HG02884 (cell line): ENCODE results near the gene SNX32.

Experiments used
- ATAC-seq: cut with Tn5 transposase; IDR thresholded peaks from one replicate; pipeline ENCODE4 v1.9.1; 2021; ENCODE audit warnings: mild to moderate bottlenecking, moderate library complexity; ENCODE audit not compliant: unreplicated experiment

SNX32 gene

GRCh38 chr11:65854852-65855837 is 21.4 kb downstream of the SNX32 start:
- no peak for ATAC-seq

GRCh38 chr11:65855927-65856363 is 22.2 kb downstream of the SNX32 start:
- no peak for ATAC-seq

DNA sequence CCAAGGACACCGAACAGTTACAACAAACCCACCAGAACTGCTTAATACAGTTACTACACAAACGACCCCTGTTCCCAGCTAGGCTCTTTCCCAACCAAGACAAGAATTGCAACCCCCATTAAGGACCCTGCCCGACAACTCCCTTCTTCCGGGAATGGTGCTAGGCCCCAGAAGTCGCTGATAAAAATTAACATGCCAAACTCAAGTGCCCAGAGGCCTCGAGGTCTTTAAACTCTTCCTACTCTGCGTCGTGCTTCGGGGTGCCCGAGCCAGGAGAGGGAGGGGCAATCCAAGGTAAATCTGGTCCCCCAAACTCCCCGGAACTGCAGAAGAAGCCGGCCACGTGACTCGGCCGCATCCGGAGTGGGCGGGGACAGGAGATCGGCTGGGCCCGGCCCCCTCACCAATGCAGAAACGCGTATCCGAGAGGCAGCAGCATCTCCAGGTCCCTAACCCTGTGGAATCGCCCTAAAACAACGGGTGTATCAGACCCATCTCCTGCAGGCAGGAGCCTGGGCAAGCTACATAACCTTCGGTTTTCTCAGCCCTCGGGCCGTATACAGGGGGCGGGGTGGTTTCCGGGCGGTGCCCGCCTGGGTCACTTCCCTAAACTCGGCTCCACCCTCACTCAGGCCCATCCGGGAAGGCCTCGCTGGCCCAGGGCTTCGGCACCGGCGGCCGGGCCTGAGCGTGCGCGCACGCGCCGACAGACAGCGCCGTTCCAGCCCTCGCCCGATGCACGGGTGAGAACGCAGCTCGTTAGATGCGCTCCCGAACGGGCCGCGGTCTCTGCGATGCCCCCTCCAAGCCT is 23.1 kb downstream of the SNX32 start:
- ATAC-seq, result no peak

DNA sequence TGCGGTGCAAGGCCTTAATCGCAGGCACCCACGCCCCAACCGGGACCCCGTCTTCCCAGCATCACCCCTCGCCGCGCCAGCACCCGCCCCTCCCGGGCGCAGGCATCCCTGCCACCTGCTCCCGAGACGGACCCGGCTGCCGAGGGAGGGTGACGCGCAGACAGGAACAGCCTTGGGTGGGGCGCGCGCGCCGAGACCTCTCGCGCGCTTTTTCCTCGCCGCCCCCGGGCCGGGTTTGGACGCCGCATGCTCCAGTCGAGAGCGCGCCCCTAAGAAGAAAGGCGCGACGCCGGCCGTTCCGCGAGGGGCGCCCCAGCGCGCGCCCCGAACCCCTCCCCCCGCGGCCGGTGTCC is 23.7 kb downstream of the SNX32 start:
- no peak for ATAC-seq

- ATAC-seq, result peak; percentile 38
Observed at GRCh38 chr11:65857853-65858680, 24.3 kb downstream of the SNX32 start, which contains the start of gene CFL1. Gene CFL1, minus strand, starts transcription at chr11:65858180. Its CDS starts 81 bp downstream, at chr11:65858099.

DNA sequence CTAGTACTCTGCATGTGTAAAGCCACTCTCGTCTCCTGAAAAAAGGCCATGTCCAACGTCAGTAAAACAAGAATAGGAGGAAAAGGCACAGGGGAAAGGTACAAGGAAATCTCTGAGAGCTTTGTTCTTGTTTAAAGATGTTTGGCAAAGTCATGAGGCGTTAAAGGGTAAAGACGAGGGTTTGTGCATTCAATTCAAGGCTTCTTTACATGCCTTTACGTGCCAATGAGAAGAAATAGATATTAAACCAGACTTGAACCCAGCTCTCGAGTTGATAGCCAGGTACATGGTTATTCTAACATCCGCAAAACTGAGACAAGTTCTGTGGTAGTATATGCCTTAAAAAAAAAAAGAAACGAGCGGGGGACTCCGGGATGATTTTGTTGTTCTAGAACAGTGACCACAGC is 24.9 kb downstream of the SNX32 start:
- ATAC-seq, result no peak

- ATAC-seq, result peak; percentile 48
Observed at GRCh38 chr11:65859095-65859811, 25.5 kb downstream of the SNX32 start.

DNA sequence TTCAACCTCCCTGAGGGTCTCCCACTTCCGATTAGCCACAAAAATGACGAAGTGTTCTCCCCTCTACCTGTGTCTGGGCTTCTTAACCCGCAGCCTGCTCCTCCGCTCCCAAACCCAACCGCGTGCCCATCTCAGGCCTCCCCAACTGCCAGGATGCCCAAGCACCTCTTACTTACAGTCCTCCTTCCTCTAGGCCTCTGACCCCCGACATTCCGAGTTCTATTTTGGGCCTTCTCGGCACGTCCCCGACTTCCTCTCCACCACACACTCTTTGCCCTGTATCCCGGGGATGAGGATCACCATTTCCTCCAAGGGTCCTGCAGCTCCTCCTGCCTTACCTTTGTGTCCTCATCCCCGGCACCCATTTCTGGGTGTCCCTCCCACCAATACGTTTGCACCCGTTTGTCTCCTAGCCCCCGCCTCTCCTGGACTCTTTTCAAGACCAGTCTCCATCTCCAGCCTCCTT is 26.1 kb downstream of the SNX32 start:
- no peak for ATAC-seq

DNA sequence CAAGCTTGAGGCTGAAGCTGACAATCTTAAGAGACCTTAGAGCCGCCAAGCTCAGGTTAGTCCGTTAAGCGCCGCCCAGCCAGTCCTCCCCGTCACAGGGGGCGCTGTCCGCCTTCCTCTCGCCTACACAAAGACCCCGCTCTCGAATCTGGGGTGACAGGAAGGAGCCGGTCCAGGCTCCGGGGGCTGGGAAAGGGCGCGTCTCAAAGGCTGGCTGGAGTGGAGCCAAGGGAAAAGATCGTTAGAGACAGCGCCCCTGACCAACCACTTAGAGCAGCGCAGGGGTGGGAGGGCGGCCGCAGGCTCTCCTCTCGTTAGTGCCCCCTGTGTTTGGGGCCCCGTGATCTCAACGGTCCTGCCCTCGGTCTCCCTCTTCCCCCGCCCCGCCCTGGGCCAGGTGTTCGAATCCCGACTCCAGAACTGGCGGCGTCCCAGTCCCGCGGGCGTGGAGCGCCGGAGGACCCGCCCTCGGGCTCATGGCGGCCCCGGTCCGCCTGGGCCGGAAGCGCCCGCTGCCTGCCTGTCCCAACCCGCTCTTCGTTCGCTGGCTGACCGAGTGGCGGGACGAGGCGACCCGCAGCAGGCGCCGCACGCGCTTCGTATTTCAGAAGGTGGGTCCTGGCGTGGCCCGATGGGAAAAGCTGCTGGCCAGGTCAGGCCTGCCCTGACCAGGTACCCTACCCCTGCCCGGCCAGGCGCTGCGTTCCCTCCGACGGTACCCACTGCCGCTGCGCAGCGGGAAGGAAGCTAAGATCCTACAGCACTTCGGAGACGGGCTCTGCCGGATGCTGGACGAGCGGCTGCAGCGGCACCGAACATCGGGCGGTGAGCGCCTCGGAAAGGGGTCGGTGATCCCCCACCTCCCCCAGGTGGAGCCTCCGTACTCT is 26.8 kb downstream of the SNX32 start, which contains the start of gene MUS81:
Gene MUS81 (plus strand): TSS at position 156 of the 887 bp plus-strand sequence. CDS start 321 bp downstream, at position 477.
- no peak for ATAC-seq

DNA sequence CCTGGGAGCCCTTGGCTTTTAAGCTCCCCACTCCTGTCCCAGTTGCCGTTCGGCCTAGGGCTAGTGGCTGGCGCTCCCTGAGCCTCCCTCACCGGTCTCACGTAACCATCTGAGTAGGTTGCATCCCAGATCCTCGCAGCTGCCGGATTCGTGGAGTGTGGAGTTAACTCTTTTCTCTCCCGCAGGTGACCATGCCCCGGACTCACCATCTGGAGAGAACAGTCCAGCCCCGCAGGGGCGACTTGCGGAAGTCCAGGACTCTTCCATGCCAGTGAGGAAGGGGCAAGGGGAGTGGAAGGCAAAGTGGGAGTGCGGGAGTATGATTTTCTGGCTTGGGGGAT is 27.4 kb downstream of the SNX32 start:
- ATAC-seq, result no peak

GRCh38 chr11:65861533-65862183 is 27.9 kb downstream of the SNX32 start:
- ATAC-seq, result no peak

DNA sequence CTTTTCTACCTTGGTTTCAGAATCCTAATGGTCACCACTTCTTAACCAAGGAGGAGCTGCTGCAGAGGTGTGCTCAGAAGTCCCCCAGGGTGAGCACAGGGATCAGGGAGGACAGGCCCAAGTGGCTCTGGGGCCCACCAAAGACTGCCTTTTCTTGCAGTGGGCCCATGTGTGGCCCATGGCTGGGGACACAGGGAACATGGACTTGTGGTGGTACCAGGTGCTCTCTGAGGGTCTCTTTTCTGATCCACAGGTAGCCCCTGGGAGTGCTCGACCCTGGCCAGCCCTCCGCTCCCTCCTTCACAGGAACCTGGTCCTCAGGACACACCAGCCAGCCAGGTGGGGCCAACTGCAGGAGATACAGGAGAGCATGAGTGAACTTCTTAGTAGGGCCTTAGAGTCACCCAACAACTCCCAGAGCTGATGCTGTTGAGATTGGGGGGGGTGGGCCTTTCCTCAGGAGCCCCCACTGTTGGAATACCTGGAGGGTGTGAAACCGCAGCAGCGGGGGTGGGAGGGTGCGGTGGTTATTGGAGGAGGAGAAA is 28.5 kb downstream of the SNX32 start:
- no peak for ATAC-seq

DNA sequence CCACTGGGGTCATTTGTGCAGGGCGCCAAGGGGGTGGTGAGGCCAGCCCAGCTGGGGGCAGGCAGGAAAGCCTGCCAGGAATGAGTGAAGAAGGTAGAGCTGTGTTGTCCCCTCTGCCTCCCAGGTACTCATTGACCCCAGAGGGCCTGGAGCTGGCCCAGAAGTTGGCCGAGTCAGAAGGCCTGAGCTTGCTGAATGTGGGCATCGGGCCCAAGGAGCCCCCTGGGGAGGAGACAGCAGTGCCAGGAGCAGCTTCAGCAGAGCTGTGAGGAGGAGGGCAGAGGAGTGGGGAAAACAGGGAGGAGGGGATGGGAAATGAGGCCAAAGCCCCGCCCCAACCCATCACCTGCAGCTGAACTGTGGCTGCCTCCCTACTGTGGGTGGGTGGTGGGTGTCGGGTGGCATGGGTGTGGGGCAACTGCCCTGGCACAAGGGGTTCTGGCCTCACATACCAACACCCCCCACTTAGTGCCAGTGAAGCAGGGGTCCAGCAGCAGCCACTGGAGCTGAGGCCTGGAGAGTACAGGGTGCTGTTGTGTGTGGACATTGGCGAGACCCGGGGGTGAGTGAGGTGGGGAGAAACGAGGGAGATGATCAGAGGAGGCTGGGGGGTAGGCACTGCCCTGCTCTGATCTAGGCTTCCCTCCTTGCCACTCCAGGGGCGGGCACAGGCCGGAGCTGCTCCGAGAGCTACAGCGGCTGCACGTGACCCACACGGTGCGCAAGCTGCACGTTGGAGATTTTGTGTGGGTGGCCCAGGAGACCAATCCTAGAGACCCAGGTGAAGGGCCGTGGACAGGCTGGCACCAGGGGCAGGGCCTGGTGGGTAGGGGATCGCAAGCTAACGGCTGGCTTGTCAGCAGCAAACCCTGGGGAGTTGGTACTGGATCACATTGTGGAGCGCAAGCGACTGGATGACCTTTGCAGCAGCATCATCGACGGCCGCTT is 29.5 kb downstream of the SNX32 start:
- no peak for ATAC-seq

GRCh38 chr11:65863889-65864705 is 30.3 kb downstream of the SNX32 start:
- ATAC-seq, result no peak

DNA sequence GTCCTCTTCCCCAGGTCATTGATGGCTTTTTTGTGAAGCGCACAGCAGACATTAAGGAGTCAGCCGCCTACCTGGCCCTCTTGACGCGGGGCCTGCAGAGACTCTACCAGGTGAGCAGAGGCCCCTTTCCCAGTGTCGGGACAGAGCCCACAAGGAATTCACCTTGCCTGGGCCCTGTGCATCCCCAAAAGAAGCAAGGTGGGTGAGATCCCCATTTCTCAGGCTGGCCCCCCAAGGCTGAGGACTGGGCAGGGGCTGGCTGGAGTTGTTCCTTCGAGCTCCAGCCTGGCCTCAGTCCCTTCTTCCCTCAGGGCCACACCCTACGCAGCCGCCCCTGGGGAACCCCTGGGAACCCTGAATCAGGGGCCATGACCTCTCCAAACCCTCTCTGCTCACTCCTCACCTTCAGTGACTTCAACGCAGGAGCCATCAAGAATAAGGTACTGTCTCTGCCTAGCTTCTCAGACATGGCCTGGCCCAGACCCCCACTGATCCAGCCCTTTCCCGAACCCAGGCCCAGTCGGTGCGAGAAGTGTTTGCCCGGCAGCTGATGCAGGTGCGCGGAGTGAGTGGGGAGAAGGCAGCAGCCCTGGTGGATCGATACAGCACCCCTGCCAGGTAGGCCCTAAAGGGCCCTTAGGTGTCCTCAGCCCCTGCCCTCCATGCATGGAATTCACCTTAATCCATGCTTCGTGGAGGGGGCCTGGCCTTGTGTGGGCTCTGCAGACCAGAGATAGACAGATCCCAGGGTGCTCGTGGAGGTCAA is 31.1 kb downstream of the SNX32 start:
- no peak for ATAC-seq
